Breast epithelium (tissue), 3 donors: ENCODE results near the gene DEDD2.

Experiments
- CTCF ChIP-seq, 3 donors: fragments of 450-650 bp; IDR thresholded peaks; one replicate each; pipeline ENCODE4 v1.5.1; 2016 to 2017; ENCODE audit warnings: antibody characterized with exemption in 3 of 3, mild to moderate bottlenecking in 3 of 3, moderate library complexity in 3 of 3
- POLR2AphosphoS5 ChIP-seq, 3 donors: sonication (generic); formaldehyde crosslinking; IDR thresholded peaks; one replicate each; pipeline ENCODE4 v1.6.1; 2017; ENCODE audit warnings: antibody characterized with exemption in 3 of 3

DNA sequence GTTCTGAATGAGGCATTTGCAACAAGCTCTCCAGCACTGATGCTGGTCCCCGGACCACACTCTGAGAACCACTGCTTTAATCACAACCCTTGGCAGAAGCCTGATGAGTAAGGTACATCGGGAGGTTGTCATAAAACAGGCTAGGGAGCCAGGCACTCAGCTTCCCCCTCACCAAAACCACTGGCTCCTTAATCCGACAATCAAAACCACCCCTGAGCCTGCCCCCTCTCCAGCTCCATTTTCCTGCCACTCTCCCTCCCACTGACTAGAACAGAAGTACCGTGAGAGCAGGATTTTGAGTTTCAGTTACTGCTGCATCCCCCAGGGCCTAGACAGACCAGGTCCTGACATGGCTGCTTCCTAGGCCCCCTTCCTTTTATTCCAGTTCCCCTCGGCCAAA, 17.7 kb upstream of the DEDD2 start:
- TF ChIP-seq CTCF (IDR thresholded peaks at IDR 0.05) (no peak), POLR2AphosphoS5 (IDR thresholded peaks at IDR 0.05) (no peak)
